Dendritic cell treated with granulocyte-macrophage colony-stimulating factor and Interleukin-4, amounts not matched to agents 40 ng/mL and 50 ng/mL, for 4 days (primary cell): ENCODE results near the gene CACNA1C.

ENCODE experiments used
- H3K27ac Mint-ChIP-seq: one replicate; pipeline ENCODE4 v1.8.0; 2022; ENCODE audit warnings: mild to moderate bottlenecking, mixed read lengths
- H3K27me3 Mint-ChIP-seq: one replicate; pipeline ENCODE4 v1.8.0; 2022; ENCODE audit warnings: mild to moderate bottlenecking, mixed read lengths
- H3K36me3 Mint-ChIP-seq: one replicate; pipeline ENCODE4 v1.8.0; 2022; ENCODE audit warnings: low read depth, mixed read lengths
- H3K4me1 Mint-ChIP-seq: one replicate; pipeline ENCODE4 v1.8.0; 2022; ENCODE audit warnings: low read depth, mixed read lengths
- H3K4me3 Mint-ChIP-seq: one replicate; pipeline ENCODE4 v1.8.0; 2022; ENCODE audit warnings: mild to moderate bottlenecking, moderate library complexity, mixed read lengths
- H3K9me3 Mint-ChIP-seq: one replicate; pipeline ENCODE4 v1.8.0; 2022; ENCODE audit warnings: mixed read lengths
- intact Hi-C: fragments of 100-400 bp; cut with micrococcal nuclease; formaldehyde crosslinking; loops from one replicate; pipeline ENCODE4 v1.15.0; 2022

Gene CACNA1C

GRCh38 chr12:2529807-2530206 lies 477.0 kb downstream of the CACNA1C start:
- Mint-ChIP-seq H3K4me3 (no peak overlapping the region), H3K27ac (no peak overlapping the region), H3K4me1 (peaks cover 12% of the 10 kb centered on the region), H3K36me3 (no peaks in the 10 kb centered on the region), H3K9me3 (no peaks in the 10 kb centered on the region), H3K27me3 (peaks cover 4% of the 10 kb centered on the region)
- intact Hi-C loops = no loop called here

GRCh38 chr12:2531371-2531770 lies 478.6 kb downstream of the CACNA1C start:
- intact Hi-C loops = no loop called here
- Mint-ChIP-seq H3K4me1 (peaks cover 12% of the 10 kb centered on the region), H3K9me3 (no peaks in the 10 kb centered on the region), H3K27ac (no peak overlapping the region), H3K27me3 (peaks cover 4% of the 10 kb centered on the region), H3K4me3 (no peak overlapping the region), H3K36me3 (no peaks in the 10 kb centered on the region)

- H3K27ac Mint-ChIP-seq = no peak overlapping the region
- H3K9me3 Mint-ChIP-seq = no peaks in the 10 kb centered on the region
- no peak overlapping the region for H3K4me3 Mint-ChIP-seq
- intact Hi-C loops = no loop called here
- peaks cover 12% of the 10 kb centered on the region for H3K4me1 Mint-ChIP-seq
- no peaks in the 10 kb centered on the region for H3K36me3 Mint-ChIP-seq
- peaks cover 4% of the 10 kb centered on the region for H3K27me3 Mint-ChIP-seq
These were observed 480.2 kb downstream of the CACNA1C start for GRCh38 chr12:2533036-2533435.

GRCh38 chr12:2535583-2536204 lies 482.9 kb downstream of the CACNA1C start:
- Mint-ChIP-seq H3K4me3 (no peak overlapping the region), H3K27me3 (peaks cover 4% of the 10 kb centered on the region), H3K9me3 (no peaks in the 10 kb centered on the region), H3K27ac (no peak overlapping the region), H3K4me1 (peaks cover 7% of the 10 kb centered on the region), H3K36me3 (no peaks in the 10 kb centered on the region)
- intact Hi-C loops = no loop called here

- peaks cover 6% of the 10 kb centered on the region for H3K4me1 Mint-ChIP-seq
- no peak overlapping the region for H3K4me3 Mint-ChIP-seq
- H3K9me3 Mint-ChIP-seq = no peaks in the 10 kb centered on the region
- H3K36me3 Mint-ChIP-seq = no peaks in the 10 kb centered on the region
- H3K27me3 Mint-ChIP-seq = peaks cover 4% of the 10 kb centered on the region
- H3K27ac Mint-ChIP-seq = no peak overlapping the region
- intact Hi-C loops = no loop called here
These were observed 483.9 kb downstream of the CACNA1C start for GRCh38 chr12:2536724-2537123.

GRCh38 chr12:2537868-2538541 lies 485.2 kb downstream of the CACNA1C start:
- intact Hi-C loops = no loop called here
- Mint-ChIP-seq H3K4me1 (no peaks in the 10 kb centered on the region), H3K36me3 (no peaks in the 10 kb centered on the region), H3K27ac (no peak overlapping the region), H3K9me3 (no peaks in the 10 kb centered on the region), H3K27me3 (peaks cover 6% of the 10 kb centered on the region), H3K4me3 (no peak overlapping the region)

- Mint-ChIP-seq H3K27ac (no peak overlapping the region), H3K36me3 (no peaks in the 10 kb centered on the region), H3K4me3 (no peak overlapping the region), H3K27me3 (peaks cover 9% of the 10 kb centered on the region), H3K4me1 (no peaks in the 10 kb centered on the region), H3K9me3 (no peaks in the 10 kb centered on the region)
- intact Hi-C loops = no loop called here
These were observed 487.2 kb downstream of the CACNA1C start for GRCh38 chr12:2539938-2540337.

- Mint-ChIP-seq H3K4me1 (no peaks in the 10 kb centered on the region), H3K9me3 (no peaks in the 10 kb centered on the region), H3K27me3 (peaks cover 9% of the 10 kb centered on the region), H3K27ac (no peak overlapping the region), H3K36me3 (no peaks in the 10 kb centered on the region), H3K4me3 (no peak overlapping the region)
- intact Hi-C loops = no loop called here
These were observed 487.8 kb downstream of the CACNA1C start for GRCh38 chr12:2540535-2540941.

GRCh38 chr12:2541631-2542204 lies 488.9 kb downstream of the CACNA1C start:
- Mint-ChIP-seq H3K27me3 (peaks cover 9% of the 10 kb centered on the region), H3K9me3 (no peaks in the 10 kb centered on the region), H3K4me3 (no peak overlapping the region), H3K27ac (no peak overlapping the region), H3K36me3 (no peaks in the 10 kb centered on the region), H3K4me1 (no peaks in the 10 kb centered on the region)
- intact Hi-C loops = no loop called here

- intact Hi-C loops = no loop called here
- Mint-ChIP-seq H3K36me3 (no peaks in the 10 kb centered on the region), H3K9me3 (no peaks in the 10 kb centered on the region), H3K4me3 (no peak overlapping the region), H3K4me1 (peaks cover 9% of the 10 kb centered on the region), H3K27me3 (peaks cover 9% of the 10 kb centered on the region), H3K27ac (no peak overlapping the region)
These were observed 491.0 kb downstream of the CACNA1C start for GRCh38 chr12:2543801-2544200.

- Mint-ChIP-seq H3K27me3 (peaks cover 9% of the 10 kb centered on the region), H3K4me1 (peaks cover 9% of the 10 kb centered on the region)
- intact Hi-C loops = no loop called here
These were observed 491.4 kb downstream of the CACNA1C start for GRCh38 chr12:2544230-2544629.

GRCh38 chr12:2547273-2548044 lies 494.7 kb downstream of the CACNA1C start:
- no peaks in the 10 kb centered on the region for H3K36me3 Mint-ChIP-seq
- H3K27me3 Mint-ChIP-seq = peaks cover 6% of the 10 kb centered on the region
- no peaks in the 10 kb centered on the region for H3K9me3 Mint-ChIP-seq
- peak overlapping the region; percentile 27 for H3K27ac Mint-ChIP-seq
- peaks cover 9% of the 10 kb centered on the region for H3K4me1 Mint-ChIP-seq
- no peak overlapping the region for H3K4me3 Mint-ChIP-seq
- intact Hi-C loops = no loop called here

More at GRCh38 chr12:2544230-2544629, 491.4 kb downstream of the CACNA1C start:
- Mint-ChIP-seq H3K27ac (no peak overlapping the region), H3K9me3 (no peaks in the 10 kb centered on the region), H3K4me3 (no peak overlapping the region), H3K36me3 (no peaks in the 10 kb centered on the region)

GRCh38 chr12:2548081-2548480 lies 495.3 kb downstream of the CACNA1C start:
- H3K36me3 Mint-ChIP-seq = no peaks in the 10 kb centered on the region
- no peaks in the 10 kb centered on the region for H3K9me3 Mint-ChIP-seq
- no peak overlapping the region for H3K4me3 Mint-ChIP-seq
- intact Hi-C loops = no loop called here
- H3K27me3 Mint-ChIP-seq = peaks cover 4% of the 10 kb centered on the region
- peaks cover 9% of the 10 kb centered on the region for H3K4me1 Mint-ChIP-seq
- H3K27ac Mint-ChIP-seq = no peak overlapping the region
